Measurements from ENCODE around the gene ZSCAN12.
"Not testable (repeated sequence)": the region's sequence is repeated elsewhere in the genome, so short reads cannot be mapped to it uniquely, and the experiment has no call there.

Gene ZSCAN12

GRCh38 chr6:28399350-28400121, at the start of gene ZSCAN12:
Gene ZSCAN12 (minus strand): TSS chr6:28399747. CDS start chr6:28398405, 1,342 bp downstream.
- DNase-seq = peak; percentile 98

- DNase-seq = no peak
Observed at GRCh38 chr6:28449056-28449455, 49.5 kb upstream of the ZSCAN12 start.

- not testable (repeated sequence) for DNase-seq
Observed at GRCh38 chr6:28447512-28447906, 48.0 kb upstream of the ZSCAN12 start.

GRCh38 chr6:28446818-28447511, 47.4 kb upstream of the ZSCAN12 start:
- peak; percentile 30 for DNase-seq

- DNase-seq = not testable (repeated sequence)
Observed at GRCh38 chr6:28444759-28445158, 45.2 kb upstream of the ZSCAN12 start.

DNA sequence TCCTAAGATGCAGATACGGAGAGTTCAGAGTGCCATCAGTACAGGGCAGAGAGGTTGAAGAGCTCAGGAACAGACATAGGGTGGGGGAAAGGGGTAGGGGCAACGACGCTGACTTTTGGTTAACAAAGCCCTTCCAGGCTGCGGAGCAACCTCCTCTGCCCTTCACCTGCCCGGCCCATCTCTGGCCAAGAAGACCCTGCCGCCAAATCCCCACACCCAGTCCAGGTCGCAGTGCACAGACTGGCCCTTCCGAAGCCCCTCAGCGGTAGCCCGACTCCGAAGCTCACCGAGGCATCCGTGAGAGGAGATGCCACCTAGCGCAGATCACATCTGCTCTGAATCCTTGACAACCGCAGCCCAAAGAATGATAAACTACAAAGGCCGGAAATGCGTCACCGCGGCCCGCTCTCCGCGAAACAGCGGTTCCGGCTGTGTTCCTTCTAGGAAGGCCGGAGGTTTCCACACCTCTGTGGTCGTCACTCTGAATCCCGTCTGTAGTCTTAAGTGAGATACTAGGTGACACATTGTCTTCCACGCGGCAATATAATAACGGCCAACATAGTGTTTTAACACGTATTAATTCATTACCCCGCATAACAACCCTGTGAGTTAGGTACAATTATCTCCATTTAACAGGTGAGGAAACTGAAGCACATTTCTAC, 43.7 kb upstream of the ZSCAN12 start, which contains the start of gene ZSCAN23:
Gene ZSCAN23, minus strand, starts transcription at position 380 of the 662 bp plus-strand sequence. CDS start 7,225 bp downstream, outside the sequence.
- DNase-seq = peak; percentile 97

GRCh38 chr6:28442586-28442985, 43.0 kb upstream of the ZSCAN12 start:
- no peak for DNase-seq

DNA sequence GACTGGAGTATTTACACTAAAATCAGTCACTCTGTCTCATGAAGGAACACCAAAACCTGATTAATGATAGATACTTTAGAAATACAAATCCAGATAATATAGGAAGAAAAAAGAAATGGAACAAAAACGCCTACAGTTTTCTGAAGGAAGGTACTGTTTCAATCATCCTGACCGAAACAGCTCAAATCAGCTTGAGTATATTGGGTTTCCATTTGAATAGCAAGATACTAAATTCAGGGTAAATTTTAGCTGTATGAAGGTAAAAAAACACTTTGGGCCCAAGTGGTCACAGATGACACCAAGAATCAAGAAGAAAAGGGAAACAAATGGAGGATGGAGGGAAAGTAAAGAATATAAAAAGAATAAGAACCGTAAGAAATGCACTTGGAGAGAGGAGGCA, 36.9 kb upstream of the ZSCAN12 start:
- no peak for DNase-seq

DNA sequence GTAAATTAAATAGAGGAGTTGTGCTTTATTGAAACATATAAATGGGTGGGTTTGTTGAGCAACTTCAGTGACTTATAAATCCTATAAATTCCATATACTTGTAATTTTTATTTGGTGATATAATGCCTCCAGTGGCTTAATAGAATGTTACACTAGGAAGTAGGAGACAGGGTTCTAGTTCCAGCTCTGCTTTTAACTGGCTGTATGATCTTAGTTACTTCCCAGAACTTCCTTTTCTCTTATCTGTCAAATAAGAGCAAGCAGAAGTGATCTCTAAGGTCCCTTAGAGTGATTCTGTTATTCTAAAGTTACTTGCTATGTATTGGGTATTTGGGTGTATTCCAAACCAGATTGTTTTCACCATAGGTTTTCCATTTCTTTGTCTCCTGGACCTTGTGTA, 33.6 kb upstream of the ZSCAN12 start:
- no peak for DNase-seq

- DNase-seq = no peak
Observed at GRCh38 chr6:28429781-28430180, 30.2 kb upstream of the ZSCAN12 start.

DNA sequence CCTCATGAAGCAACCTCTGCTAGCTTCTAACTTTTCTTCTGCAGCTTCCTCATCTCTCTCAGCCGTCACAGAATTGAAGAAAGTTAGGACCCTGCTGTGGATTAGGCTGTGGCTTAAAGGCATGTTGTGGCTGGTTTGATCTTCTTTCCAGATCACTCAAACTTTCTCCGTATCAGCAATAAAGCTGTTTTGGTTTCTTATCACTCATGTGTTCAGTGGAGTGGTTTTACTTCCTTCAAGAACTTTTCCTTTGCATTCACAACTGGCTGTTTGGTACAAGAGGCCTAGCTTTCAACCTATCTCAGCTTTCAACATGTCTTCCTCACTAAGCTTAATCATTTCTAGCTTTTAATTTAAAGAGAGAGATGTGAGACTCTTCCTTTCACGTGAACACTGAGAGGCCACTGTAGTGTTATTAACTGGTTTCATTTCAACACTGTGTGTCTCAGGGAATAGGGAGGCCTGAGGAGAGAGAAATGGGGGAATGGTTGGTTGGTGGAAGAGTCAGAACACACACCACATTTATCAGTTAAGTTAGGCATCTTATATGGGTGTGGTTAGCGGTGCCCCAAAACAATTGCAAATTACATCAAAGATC, 26.5 kb upstream of the ZSCAN12 start:
- DNase-seq = no peak

GRCh38 chr6:28424163-28424562, 24.6 kb upstream of the ZSCAN12 start:
- DNase-seq = no peak

GRCh38 chr6:28423546-28423945, 24.0 kb upstream of the ZSCAN12 start:
- no peak for DNase-seq

DNA sequence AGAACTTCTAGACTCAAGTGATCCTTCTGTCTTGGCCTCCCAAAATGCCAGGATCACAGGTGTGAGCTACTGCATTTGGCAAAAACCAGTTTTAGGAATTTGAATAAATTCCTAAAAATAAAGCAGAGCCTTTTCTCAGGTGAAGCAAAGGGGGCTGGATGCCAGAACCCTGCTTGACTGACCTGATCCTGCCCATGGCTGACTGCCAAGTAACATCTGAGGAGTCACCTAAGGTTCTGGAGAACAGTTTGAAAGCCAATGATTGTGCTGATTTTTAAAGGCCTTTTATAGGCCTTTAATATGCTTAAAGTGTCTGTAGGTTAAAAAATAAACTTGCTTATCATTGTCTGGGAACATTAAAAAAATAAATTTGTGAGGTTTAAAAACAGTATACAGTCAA, 14.1 kb upstream of the ZSCAN12 start:
- no peak for DNase-seq

DNA sequence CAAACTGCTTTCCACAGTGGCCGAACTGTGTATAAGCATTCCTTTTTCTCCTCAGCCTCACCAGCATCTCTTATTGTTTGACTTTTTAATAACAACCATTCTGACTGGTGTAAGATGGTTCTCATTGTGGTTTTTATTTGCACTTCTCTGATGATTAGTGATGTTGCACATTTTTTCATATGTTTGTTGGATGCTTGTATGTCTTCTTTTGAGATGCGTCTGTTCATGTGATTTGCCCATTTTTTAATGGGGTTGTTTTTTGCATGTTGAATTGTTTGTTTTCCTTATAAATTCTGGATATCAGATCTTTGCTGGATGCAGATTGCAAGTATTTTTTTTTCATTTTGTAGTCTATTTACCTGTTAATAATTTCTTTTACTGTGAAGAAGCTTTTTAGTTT, 11.2 kb upstream of the ZSCAN12 start:
- no peak for DNase-seq

GRCh38 chr6:28408076-28408802, 8.7 kb upstream of the ZSCAN12 start:
- no peak for DNase-seq

- DNase-seq = no peak
Observed at GRCh38 chr6:28407401-28407800, 7.9 kb upstream of the ZSCAN12 start.

GRCh38 chr6:28403923-28404322, 4.4 kb upstream of the ZSCAN12 start:
- not testable (repeated sequence) for DNase-seq

DNA sequence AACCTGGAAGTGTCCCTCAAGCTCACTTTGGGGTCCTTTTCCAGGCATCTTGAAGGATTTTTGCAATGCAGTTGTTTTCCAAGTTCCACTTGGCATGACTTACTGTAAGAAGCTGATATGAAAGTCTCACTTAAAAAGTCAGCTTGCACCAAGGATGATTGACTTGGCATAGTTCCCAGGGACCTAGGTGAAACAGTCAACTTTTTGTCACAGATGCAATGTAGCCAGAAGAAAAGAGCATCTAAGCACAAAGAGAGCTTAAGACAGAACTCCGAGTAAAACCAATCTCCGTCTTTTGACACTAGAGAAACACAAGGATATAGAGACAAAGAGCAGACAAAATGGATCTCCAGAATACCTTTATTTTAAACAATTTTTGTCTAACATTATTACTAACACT, 2.6 kb upstream of the ZSCAN12 start:
- DNase-seq = no peak

GRCh38 chr6:28401172-28401571, 1.6 kb upstream of the ZSCAN12 start:
- no peak for DNase-seq

DNA sequence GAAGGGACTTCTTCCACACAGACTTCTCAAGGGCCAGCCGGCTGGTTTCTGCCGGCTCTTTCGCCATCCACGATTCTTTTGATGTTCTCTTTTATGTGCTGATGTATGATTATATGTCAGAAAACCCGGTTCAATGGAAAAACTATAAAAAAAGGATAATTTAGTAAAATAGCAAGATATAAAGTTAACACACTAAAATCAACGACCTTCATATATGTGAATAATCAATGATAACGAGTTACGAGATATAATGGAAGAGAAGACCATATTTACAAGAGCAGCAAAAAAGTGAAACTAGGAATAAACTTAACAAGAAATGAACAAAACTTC, 540 bp upstream of the ZSCAN12 start:
- no peak for DNase-seq

GRCh38 chr6:28395918-28396317, 3.6 kb downstream of the ZSCAN12 start:
- no peak for DNase-seq

Measured in NCI-H82 (cell line).